Activated T-cell treated with anti-CD3 and anti-CD28 coated beads for 24 hours (primary cell): Measurements from ENCODE around the gene MTHFSD.

Experiments
- DNase-seq: peaks from one replicate; pipeline ENCODE4 v3.0.0-alpha.2; 2020; ENCODE audit warnings: low read depth

Gene MTHFSD

GRCh38 chr16:86550281-86550680 lies 4.8 kb downstream of the MTHFSD start:
- no peak for DNase-seq

- DNase-seq, result no peak
These were observed 5.2 kb downstream of the MTHFSD start for GRCh38 chr16:86549893-86550190.

- no peak for DNase-seq
These were observed 5.8 kb downstream of the MTHFSD start for GRCh38 chr16:86549076-86549892.

GRCh38 chr16:86547286-86547685 lies 7.7 kb downstream of the MTHFSD start:
- DNase-seq, result no peak

- no peak for DNase-seq
These were observed 8.4 kb downstream of the MTHFSD start for GRCh38 chr16:86546638-86547013.

GRCh38 chr16:86545954-86546637 lies 8.9 kb downstream of the MTHFSD start:
- no peak for DNase-seq

GRCh38 chr16:86545481-86545880 lies 9.6 kb downstream of the MTHFSD start:
- no peak for DNase-seq

- DNase-seq, result no peak
These were observed 12.0 kb downstream of the MTHFSD start for GRCh38 chr16:86542756-86543750.

GRCh38 chr16:86541560-86541959 lies 13.5 kb downstream of the MTHFSD start:
- DNase-seq, result no peak

GRCh38 chr16:86540894-86541293 lies 14.1 kb downstream of the MTHFSD start:
- DNase-seq, result no peak

- DNase-seq, result no peak
These were observed 16.7 kb downstream of the MTHFSD start for GRCh38 chr16:86538196-86538780.

GRCh38 chr16:86537486-86537885 lies 17.5 kb downstream of the MTHFSD start:
- DNase-seq, result no peak

GRCh38 chr16:86536621-86537020 lies 18.4 kb downstream of the MTHFSD start:
- no peak for DNase-seq

GRCh38 chr16:86534779-86535615 lies 20.0 kb downstream of the MTHFSD start:
- DNase-seq, result no peak

GRCh38 chr16:86533767-86534351 lies 21.2 kb downstream of the MTHFSD start:
- no peak for DNase-seq

- DNase-seq, result no peak
These were observed 22.0 kb downstream of the MTHFSD start for GRCh38 chr16:86533076-86533475.

- no peak for DNase-seq
These were observed 22.6 kb downstream of the MTHFSD start for GRCh38 chr16:86532526-86532815.

GRCh38 chr16:86531641-86532525 lies 23.2 kb downstream of the MTHFSD start:
- no peak for DNase-seq

- no peak for DNase-seq
These were observed 23.9 kb downstream of the MTHFSD start for GRCh38 chr16:86531191-86531545.
